Non-pigmented ciliary epithelial cell (primary cell): Measurements from ENCODE around the gene ELK3.

Experiments used
- DNase-seq: peaks from one replicate; pipeline ENCODE4 v3.0.0-alpha.2; 2010; ENCODE audit warnings: low read depth

The ELK3 gene

DNA sequence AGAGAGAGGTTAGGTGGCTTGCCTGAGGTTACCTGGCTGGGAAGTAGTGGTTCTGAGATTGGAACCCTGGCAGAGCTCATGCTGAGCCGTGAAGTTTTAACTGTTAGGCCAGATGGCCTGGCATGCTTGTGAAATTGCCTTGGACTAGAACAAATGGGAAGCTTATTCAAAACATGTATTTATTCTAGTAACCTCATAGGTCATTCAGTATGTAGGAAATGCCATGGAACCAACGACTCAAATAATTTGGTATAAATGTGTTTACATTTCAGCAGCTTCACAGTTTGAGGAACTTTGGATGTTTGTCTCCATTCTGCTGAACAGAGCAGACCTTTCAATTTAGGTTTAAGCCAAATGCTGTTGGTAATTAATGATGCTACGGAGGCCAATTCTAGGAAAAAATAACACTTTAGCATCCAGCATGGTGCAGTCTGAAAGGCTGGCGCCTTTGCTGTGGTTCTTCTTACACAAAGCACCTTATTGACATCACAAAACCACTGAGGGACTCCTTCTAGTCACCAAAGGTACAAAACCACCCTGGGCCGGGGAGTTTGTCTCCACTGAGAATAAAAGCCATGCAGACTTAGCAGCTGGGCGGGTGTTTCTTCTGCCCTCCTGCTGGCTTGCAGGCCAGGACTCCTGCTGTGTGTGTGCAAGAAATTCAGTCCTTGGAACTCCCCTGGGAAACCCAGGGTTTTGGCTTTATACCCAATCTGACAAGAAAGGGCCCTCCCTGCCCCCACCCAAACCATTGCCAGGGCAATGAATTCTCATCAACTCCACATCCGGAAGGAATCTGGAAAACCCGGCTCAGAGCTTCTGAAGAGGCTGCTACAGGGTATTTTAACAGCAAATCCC is 64.2 kb downstream of the ELK3 start:
- no peak for DNase-seq

- DNase-seq = no peak
These were observed 66.1 kb downstream of the ELK3 start for GRCh38 chr12:96260231-96260630.

GRCh38 chr12:96260644-96261043 is 66.5 kb downstream of the ELK3 start:
- no peak for DNase-seq

- DNase-seq = no peak
These were observed 67.4 kb downstream of the ELK3 start for GRCh38 chr12:96261557-96261956.

GRCh38 chr12:96263449-96263902 is 69.3 kb downstream of the ELK3 start:
- no peak for DNase-seq

DNA sequence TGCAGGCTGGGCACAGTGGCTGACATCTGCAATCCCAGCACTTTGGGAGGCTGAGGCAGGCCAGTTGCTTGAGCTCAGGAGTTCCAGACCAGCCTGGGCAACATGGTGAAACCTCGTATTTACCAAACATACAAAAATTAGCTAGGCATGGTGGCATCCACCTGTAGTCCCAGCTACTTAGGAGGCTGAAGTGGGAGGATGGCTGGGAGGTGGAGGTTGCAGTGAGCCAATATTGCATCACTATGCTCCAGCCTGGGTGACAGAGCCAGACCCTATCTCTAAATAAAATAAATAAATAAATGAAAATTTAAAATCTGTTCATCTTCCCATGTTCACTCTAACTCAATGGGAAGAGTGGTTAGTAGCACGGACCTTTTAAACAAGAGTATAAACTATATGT is 71.2 kb downstream of the ELK3 start:
- DNase-seq = no peak

GRCh38 chr12:96265836-96266235 is 71.7 kb downstream of the ELK3 start:
- DNase-seq = no peak

- no peak for DNase-seq
These were observed 72.1 kb downstream of the ELK3 start for GRCh38 chr12:96266238-96266637.

- DNase-seq = no peak
These were observed 77.5 kb downstream of the ELK3 start for GRCh38 chr12:96271469-96272199.

DNA sequence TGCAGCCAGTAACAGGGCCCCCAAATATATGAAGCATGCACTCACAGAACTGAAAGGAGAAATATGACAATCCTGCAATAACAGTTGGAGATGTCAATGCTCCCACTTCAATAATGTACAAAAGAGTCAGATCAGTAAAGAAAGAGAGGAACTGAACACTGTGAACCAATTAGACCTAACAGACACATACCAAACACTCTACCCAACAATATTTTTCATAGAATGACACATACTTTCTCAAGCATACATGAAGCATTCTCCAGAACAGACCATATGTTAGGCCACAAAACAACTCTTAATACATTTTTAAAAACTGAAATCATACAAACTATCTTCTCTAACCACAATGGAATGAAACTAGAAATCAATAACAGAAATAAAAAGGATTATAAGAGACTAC is 80.2 kb downstream of the ELK3 start:
- DNase-seq = peak; percentile 52

DNA sequence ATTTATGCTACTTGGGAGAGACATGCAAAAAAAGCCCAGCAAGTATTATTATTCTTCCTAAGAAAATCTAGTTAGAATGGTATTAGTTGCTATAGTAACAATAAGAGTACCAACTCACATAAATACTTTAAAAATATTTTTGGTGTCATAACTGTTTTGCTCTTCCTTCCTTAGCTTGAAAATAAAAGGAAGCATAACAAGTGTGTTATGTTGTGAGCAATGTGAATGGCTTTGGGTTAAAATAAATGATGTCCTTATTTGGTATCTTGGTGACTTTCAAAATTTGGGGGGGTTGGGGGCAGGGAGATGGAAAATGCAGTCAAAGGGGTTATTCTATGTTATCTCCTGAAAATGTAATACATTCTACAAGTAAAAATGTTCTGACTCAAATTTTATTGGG is 91.0 kb downstream of the ELK3 start:
- DNase-seq = no peak

DNA sequence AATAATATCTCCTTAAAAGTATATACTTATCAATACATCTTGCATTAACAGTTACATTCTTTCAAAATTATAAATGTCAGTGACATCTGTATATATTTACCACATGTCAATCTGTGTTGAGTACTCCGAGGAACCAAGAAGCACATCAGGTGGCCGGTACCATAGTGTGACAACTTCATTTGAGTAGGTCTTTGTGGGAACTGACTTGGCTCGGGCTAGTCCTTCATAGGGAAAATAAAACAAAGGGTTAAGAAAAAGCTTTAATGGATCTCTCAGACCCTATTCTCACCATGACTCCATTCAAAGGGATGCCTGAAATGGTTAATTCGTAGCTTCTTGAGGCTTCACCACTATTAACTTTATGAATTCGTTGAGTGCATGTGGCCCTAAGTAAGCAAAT is 94.9 kb downstream of the ELK3 start:
- DNase-seq = no peak

- no peak for DNase-seq
These were observed 98.9 kb downstream of the ELK3 start for GRCh38 chr12:96293093-96293492.

DNA sequence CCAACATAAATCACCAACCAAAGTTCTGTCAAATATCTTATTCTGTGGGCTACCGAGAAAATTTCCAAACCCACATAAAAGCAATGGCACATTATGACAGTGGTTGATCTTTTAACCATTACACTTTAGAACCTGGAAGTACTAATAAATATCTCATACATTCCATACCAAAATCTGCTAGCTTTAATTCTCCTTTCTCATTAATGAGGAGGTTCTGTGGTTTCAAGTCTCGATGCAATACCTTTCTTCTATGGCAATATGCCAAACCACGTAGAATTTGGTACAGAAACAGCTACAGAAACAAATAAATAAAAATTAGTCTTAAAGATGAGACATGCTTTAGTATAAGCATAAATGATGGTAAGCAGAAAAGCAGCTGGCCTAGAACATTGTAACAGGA is 100.7 kb downstream of the ELK3 start:
- DNase-seq = no peak

DNA sequence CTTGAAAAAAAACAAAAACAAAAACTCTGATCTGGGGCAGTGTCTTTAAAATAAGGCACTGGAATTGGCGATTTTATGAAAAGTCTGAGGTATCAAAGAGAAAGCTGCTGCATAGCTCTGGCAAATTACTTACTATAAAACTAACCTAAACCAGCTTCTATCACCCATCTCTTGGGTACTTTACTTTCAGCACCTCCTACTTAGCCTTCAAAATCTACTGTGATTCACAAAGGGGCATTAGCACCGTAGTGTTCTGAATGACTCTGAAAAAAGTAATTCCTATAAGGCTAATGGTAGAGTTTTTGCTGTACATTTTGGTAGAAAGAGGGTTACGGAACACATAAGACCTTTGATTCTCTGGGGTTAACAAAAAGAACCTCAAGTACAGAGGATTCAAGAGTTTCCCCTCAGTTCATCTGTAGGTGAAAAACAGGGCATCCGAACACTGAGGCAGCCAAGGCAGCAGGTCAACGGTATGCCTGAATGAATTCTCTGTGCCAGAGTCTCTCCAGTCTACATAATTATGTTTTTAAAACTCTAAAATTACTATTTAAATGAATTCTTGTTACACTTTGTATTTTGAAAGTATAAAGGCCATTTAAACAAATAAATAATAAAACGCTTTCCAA is 101.5 kb downstream of the ELK3 start:
- DNase-seq = no peak

- DNase-seq = no peak
These were observed 103.3 kb downstream of the ELK3 start for GRCh38 chr12:96297504-96297903.

- DNase-seq = no peak
These were observed 105.9 kb downstream of the ELK3 start for GRCh38 chr12:96300064-96300463.

DNA sequence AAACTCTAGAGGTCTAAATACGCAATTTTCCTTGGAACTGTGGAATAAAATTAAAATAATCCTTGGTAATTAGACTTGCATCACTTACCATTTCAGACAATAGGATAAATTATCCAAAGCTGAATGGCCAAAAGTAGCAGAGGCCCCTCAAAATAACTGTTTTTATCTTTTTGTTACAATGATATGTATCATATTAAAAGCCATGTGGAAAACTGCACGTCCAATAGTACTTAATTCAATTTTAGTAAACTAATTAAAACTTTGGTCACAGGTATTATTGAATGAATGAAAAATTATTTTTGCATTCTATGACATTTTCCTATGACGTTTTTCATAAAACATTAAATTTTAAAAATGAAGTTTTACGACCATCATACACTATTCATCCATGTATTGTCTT is 107.6 kb downstream of the ELK3 start:
- DNase-seq = no peak

GRCh38 chr12:96302687-96303310 is 108.6 kb downstream of the ELK3 start:
- DNase-seq = no peak

GRCh38 chr12:96303653-96304052 is 109.5 kb downstream of the ELK3 start:
- DNase-seq = no peak

GRCh38 chr12:96305665-96306064 is 111.5 kb downstream of the ELK3 start:
- DNase-seq = no peak

DNA sequence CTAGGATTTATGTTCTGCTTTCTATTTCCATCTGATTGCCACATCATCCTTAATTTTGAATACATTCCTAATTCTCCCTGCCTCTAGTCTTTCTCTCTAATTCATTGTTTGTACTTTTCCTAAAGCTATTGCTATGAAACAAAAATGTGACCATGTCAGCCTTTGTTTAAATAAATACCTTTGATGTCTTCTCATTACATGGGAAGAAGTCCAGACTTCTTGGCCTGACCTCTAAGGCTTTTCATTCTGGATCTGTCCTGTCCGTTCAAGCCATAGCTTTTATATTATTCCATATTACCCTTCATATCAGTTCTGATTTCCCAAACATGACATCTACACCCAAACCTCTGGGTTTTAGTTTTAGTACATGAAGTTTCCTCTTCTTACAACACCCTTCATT is 114.7 kb downstream of the ELK3 start:
- no peak for DNase-seq

GRCh38 chr12:96310067-96310466 is 115.9 kb downstream of the ELK3 start:
- no peak for DNase-seq
